SU-DHL-6 (cell line): ENCODE data around the gene CLN6.

Source experiments
- CTCF ChIP-seq: fragments of 200-600 bp; sonication (generic); IDR thresholded peaks from one replicate; pipeline ENCODE4 v1.5.1; 2017; ENCODE audit warnings: antibody characterized with exemption, mild to moderate bottlenecking, low read length, moderate library complexity; ENCODE audit not compliant: insufficient read depth, poor library complexity, severe bottlenecking
- EZH2phosphoT487 ChIP-seq: fragments of 200-600 bp; sonication (generic), shearing (Covaris generic); conservative IDR thresholded peaks from 2 replicates; pipeline ENCODE4 v1.6.1; 2018; ENCODE audit warnings: mild to moderate bottlenecking, antibody characterized with exemption, low read length, moderate library complexity, mixed read lengths

DNA sequence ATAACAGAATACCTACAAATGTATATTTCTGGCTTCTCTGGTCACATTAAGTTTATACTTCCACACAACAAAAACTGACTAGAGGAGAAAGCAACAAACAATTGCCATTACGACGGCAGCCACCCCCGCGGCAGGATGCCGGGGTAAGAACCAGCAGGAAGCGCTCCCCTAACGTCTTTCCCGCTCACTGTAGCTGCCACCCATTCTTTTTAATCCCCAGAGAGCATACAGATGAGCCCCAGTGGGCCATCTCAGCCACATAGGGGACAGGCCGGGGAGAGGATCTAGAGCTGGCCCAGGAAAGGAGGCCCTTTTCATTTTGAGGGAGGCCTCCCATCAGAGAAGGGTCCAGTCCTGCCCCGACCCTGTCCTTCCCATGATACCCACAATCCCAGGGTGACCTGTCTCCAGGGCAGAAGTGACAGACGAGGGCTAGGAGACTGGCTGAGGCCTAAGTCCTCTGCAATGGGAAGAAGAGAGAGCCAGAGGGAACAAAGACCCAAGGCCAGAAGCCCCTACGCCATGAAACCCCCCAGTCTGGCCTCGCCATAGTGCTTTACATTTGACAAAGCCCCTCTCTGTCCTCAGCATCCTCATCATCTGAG lies 20.8 kb downstream of the CLN6 start:
- no peak for TF ChIP-seq CTCF
- TF ChIP-seq EZH2phosphoT487, result no peak
